HFFc6 (cell line): ENCODE results near the gene DGUOK. TPM values are rescaled to one million over a fixed set of nuclear protein-coding genes. Genes with fewer than 3 reads are reported as not detected.

Source experiments
- DNase-seq: peaks from one replicate; pipeline ENCODE4 v3.0.0-alpha.2; 2018
- H3K27ac Mint-ChIP-seq: 2 replicates; pipeline ENCODE4 v1.8.0; 2020; ENCODE audit warnings: mild to moderate bottlenecking, mixed read lengths
- H3K27me3 Mint-ChIP-seq: 2 replicates; pipeline ENCODE4 v1.8.0; 2021; ENCODE audit warnings: mild to moderate bottlenecking, moderate library complexity, mixed read lengths; ENCODE audit not compliant: insufficient read depth
- H3K36me3 Mint-ChIP-seq: 2 replicates; pipeline ENCODE4 v1.8.0; 2021; ENCODE audit warnings: low read depth, mixed read lengths
- H3K4me1 Mint-ChIP-seq: 2 replicates; pipeline ENCODE4 v1.8.0; 2020; ENCODE audit warnings: low read depth, mixed read lengths
- H3K4me3 Mint-ChIP-seq: 2 replicates; pipeline ENCODE4 v1.8.0; 2020; ENCODE audit warnings: mild to moderate bottlenecking, moderate library complexity, mixed read lengths
- H3K9me3 Mint-ChIP-seq: 2 replicates; pipeline ENCODE4 v1.8.0; 2020; ENCODE audit warnings: mild to moderate bottlenecking, mixed read lengths
- CTCF ChIP-seq: fragments of 200-600 bp; sonication (generic); IDR thresholded peaks from 2 replicates; pipeline ENCODE4 v1.5.0; 2021; ENCODE audit warnings: antibody characterized with exemption, mild to moderate bottlenecking
- total RNA-seq, 6 experiments: library from RNA; stranded (reverse); fragmentation: NEBNext Ultra II Directional; extraction: Animal tissue kit (Norgen Biotek cat#: 25700); gene quantifications; 2 replicates in 1 of 6; 3 replicates in 5 of 6; pipeline ENCODE4 v1.2.3, GENCODE V29; 2021

The DGUOK gene
- total RNA-seq, 6 experiments from 2014 or later, result 63.2 to 73.3 (median 69.3) TPM

- TF ChIP-seq CTCF, result no peak
- Mint-ChIP-seq H3K27me3 (peaks cover 36% of the 10 kb centered on the region), H3K36me3 (no peaks in the 10 kb centered on the region), H3K4me1 (peaks cover 17% of the 10 kb centered on the region), H3K4me3 (no peak overlapping the region), H3K27ac (no peak overlapping the region), H3K9me3 (no peaks in the 10 kb centered on the region)
- no peak for DNase-seq
Observed at GRCh38 chr2:73888388-73888787, 38.3 kb upstream of the DGUOK start.

GRCh38 chr2:73889206-73889605, 37.5 kb upstream of the DGUOK start:
- DNase-seq, result no peak
- Mint-ChIP-seq H3K9me3 (no peaks in the 10 kb centered on the region), H3K27me3 (peaks cover 37% of the 10 kb centered on the region), H3K36me3 (no peaks in the 10 kb centered on the region), H3K4me1 (peaks cover 17% of the 10 kb centered on the region), H3K4me3 (no peak overlapping the region), H3K27ac (no peak overlapping the region)
- no peak for TF ChIP-seq CTCF

- peaks cover 44% of the 10 kb centered on the region for H3K27me3 Mint-ChIP-seq
- DNase-seq, result peak; percentile 9
- no peaks in the 10 kb centered on the region for H3K36me3 Mint-ChIP-seq
- no peaks in the 10 kb centered on the region for H3K9me3 Mint-ChIP-seq
- peaks cover 17% of the 10 kb centered on the region for H3K4me1 Mint-ChIP-seq
- H3K4me3 Mint-ChIP-seq, result no peak overlapping the region
- no peak for TF ChIP-seq CTCF
- H3K27ac Mint-ChIP-seq, result no peak overlapping the region
Observed at GRCh38 chr2:73890301-73891092, 36.2 kb upstream of the DGUOK start.

- TF ChIP-seq CTCF, result no peak
- Mint-ChIP-seq H3K27me3 (peaks cover 50% of the 10 kb centered on the region), H3K4me3 (no peak overlapping the region), H3K9me3 (no peaks in the 10 kb centered on the region), H3K27ac (no peak overlapping the region), H3K36me3 (no peaks in the 10 kb centered on the region), H3K4me1 (peaks cover 21% of the 10 kb centered on the region)
- DNase-seq, result no peak
Observed at GRCh38 chr2:73891276-73891901, 35.3 kb upstream of the DGUOK start.

GRCh38 chr2:73892631-73893329, 33.9 kb upstream of the DGUOK start, which contains the start of gene ACTG2:
Gene ACTG2, plus strand, starts transcription at chr2:73893008. Its CDS starts 8,304 bp downstream, at chr2:73901312.
- peaks cover 48% of the 10 kb centered on the region for H3K27me3 Mint-ChIP-seq
- no peak within 1 kb of the TSS for H3K27ac Mint-ChIP-seq
- no peaks in the 10 kb centered on the region for H3K36me3 Mint-ChIP-seq
- TF ChIP-seq CTCF, result no peak
- no peak for DNase-seq
- no peaks in the 10 kb centered on the region for H3K9me3 Mint-ChIP-seq
- H3K4me1 Mint-ChIP-seq, result peaks cover 25% of the 10 kb centered on the region
- no peak within 1 kb of the TSS for H3K4me3 Mint-ChIP-seq
